Brain microvascular endothelial cell (primary cell): ENCODE results near the gene KLF3.

Source experiments
- DNase-seq: peaks from one replicate; pipeline ENCODE4 v3.0.0-alpha.2; 2020
- H3K27ac ChIP-seq: fragments of 250-450 bp; sonication (Bioruptor Pico); 2 replicates; pipeline ENCODE4 v1.5.1; 2020; ENCODE audit warnings: mild to moderate bottlenecking, moderate library complexity
- H3K27me3 ChIP-seq: fragments of 250-450 bp; sonication (Bioruptor Pico); replicated peaks from 2 replicates; pipeline ENCODE4 v1.5.1; 2020; ENCODE audit warnings: mild to moderate bottlenecking
- H3K36me3 ChIP-seq: fragments of 250-450 bp; sonication (Bioruptor Pico); replicated peaks from 2 replicates; pipeline ENCODE4 v1.5.1; 2020; ENCODE audit warnings: mild to moderate bottlenecking
- H3K4me3 ChIP-seq: 2 replicates; pipeline ENCODE4 v1.5.1; 2011; ENCODE audit warnings: low read depth, mild to moderate bottlenecking, control low read depth, low read length, moderate library complexity
- CTCF ChIP-seq: IDR thresholded peaks from 2 replicates; pipeline ENCODE4 v1.5.1; 2011; ENCODE audit warnings: low read depth, mild to moderate bottlenecking, moderate library complexity, low read length, control low read depth, inconsistent platforms; ENCODE audit errors: missing control alignments
- in situ Hi-C: cut with HindIII; loops from 2 replicates; pipeline ENCODE4 v1.10.0; 2017; ENCODE audit warnings: low sequenced_read_pairs, low pct_ligation_motif_present

Gene KLF3

GRCh38 chr4:38692421-38692820, 28.4 kb downstream of the KLF3 start:
- H3K27me3 ChIP-seq, result no peaks in the 10 kb centered on the region
- H3K4me3 ChIP-seq, result no peak overlapping the region
- no peak for DNase-seq
- no peak for TF ChIP-seq CTCF
- H3K36me3 ChIP-seq, result peaks cover 69% of the 10 kb centered on the region
- in situ Hi-C loops, result no loop called here
- no peak overlapping the region for H3K27ac ChIP-seq

- no peak for TF ChIP-seq CTCF
- H3K4me3 ChIP-seq, result no peak overlapping the region
- peaks cover 75% of the 10 kb centered on the region for H3K36me3 ChIP-seq
- H3K27me3 ChIP-seq, result no peaks in the 10 kb centered on the region
- H3K27ac ChIP-seq, result no peak overlapping the region
- in situ Hi-C loops, result no loop called here
- DNase-seq, result no peak
Measured at GRCh38 chr4:38693569-38693968, 29.6 kb downstream of the KLF3 start.

GRCh38 chr4:38694330-38694729, 30.3 kb downstream of the KLF3 start:
- no peak overlapping the region for H3K27ac ChIP-seq
- in situ Hi-C loops, result no loop called here
- H3K27me3 ChIP-seq, result no peaks in the 10 kb centered on the region
- H3K4me3 ChIP-seq, result no peak overlapping the region
- no peak for TF ChIP-seq CTCF
- DNase-seq, result no peak
- peaks cover 70% of the 10 kb centered on the region for H3K36me3 ChIP-seq

GRCh38 chr4:38695809-38696208, 31.8 kb downstream of the KLF3 start:
- in situ Hi-C loops, result no loop called here
- no peak for TF ChIP-seq CTCF
- Histone ChIP-seq H3K4me3 (no peak overlapping the region), H3K27me3 (no peaks in the 10 kb centered on the region), H3K36me3 (peaks cover 56% of the 10 kb centered on the region), H3K27ac (no peak overlapping the region)
- no peak for DNase-seq

GRCh38 chr4:38696697-38697096, 32.7 kb downstream of the KLF3 start:
- H3K36me3 ChIP-seq, result peaks cover 48% of the 10 kb centered on the region
- no peaks in the 10 kb centered on the region for H3K27me3 ChIP-seq
- no peak overlapping the region for H3K27ac ChIP-seq
- no peak for DNase-seq
- no peak for TF ChIP-seq CTCF
- in situ Hi-C loops, result no loop called here
- no peak overlapping the region for H3K4me3 ChIP-seq

- no peak for TF ChIP-seq CTCF
- Histone ChIP-seq H3K27me3 (no peaks in the 10 kb centered on the region), H3K36me3 (peaks cover 41% of the 10 kb centered on the region), H3K4me3 (no peak overlapping the region), H3K27ac (no peak overlapping the region)
- no peak for DNase-seq
- in situ Hi-C loops, result no loop called here
Measured at GRCh38 chr4:38698176-38698575, 34.2 kb downstream of the KLF3 start.
